Spleen (tissue), 11 donors: Measurements from ENCODE around the gene RGS5. TPM values are rescaled to one million over a fixed set of nuclear protein-coding genes. Genes with fewer than 3 reads are reported as not detected.

Experiments
- DNase-seq: peaks from one replicate; pipeline ENCODE4 v3.0.0-alpha.2; 2020
- H3K27ac ChIP-seq, 8 donors: fragments of 200-600 bp; sonication (generic) in 7 of 8; 1 replicate in 4 of 8; 2 replicates in 4 of 8; pipeline versions ENCODE4 v1.5.0 to v1.8.0; 2016 to 2021; ENCODE audit warnings: inconsistent platforms in 4 of 8, mild to moderate bottlenecking in 4 of 8, moderate library complexity in 1 of 8
- H3K27me3 ChIP-seq, 7 donors: fragments of 200-600 bp; sonication (generic) in 6 of 7; replicated peaks in 1 of 7; 1 replicate in 4 of 7; 2 replicates in 3 of 7; pipeline versions ENCODE4 v1.5.0 to v1.8.0; 2016 to 2021; ENCODE audit warnings: inconsistent platforms in 3 of 7, mild to moderate bottlenecking in 1 of 7
- H3K36me3 ChIP-seq, 6 donors: fragments of 200-600 bp; sonication (generic) in 5 of 6; 1 replicate in 4 of 6; 2 replicates in 2 of 6; pipeline versions ENCODE4 v1.5.0 to v1.8.0; 2016 to 2021; ENCODE audit warnings: inconsistent platforms in 2 of 6
- H3K4me1 ChIP-seq, 6 donors: fragments of 200-600 bp; sonication (generic) in 5 of 6; 1 replicate in 3 of 6; 2 replicates in 3 of 6; pipeline versions ENCODE4 v1.5.0 to v1.8.0; 2016 to 2021; ENCODE audit warnings: inconsistent platforms in 3 of 6
- H3K4me3 ChIP-seq, 8 donors: fragments of 200-600 bp; sonication (generic) in 7 of 8; 1 replicate in 4 of 8; 2 replicates in 4 of 8; pipeline versions ENCODE4 v1.5.0 to v1.8.0; 2016 to 2021; ENCODE audit warnings: inconsistent platforms in 4 of 8, mild to moderate bottlenecking in 4 of 8, moderate library complexity in 2 of 8
- H3K9me3 ChIP-seq, 8 donors: fragments of 200-600 bp; sonication (generic) in 7 of 8; 1 replicate in 4 of 8; 2 replicates in 4 of 8; pipeline versions ENCODE4 v1.5.0 to v1.8.0; 2016 to 2021; ENCODE audit warnings: inconsistent platforms in 4 of 8
- CTCF ChIP-seq, 11 experiments: fragments of 200-600 bp in 7 of 11; fragments of 450-650 bp in 4 of 11; sonication (generic) in 4 of 11; IDR thresholded peaks in 8 of 11; conservative IDR thresholded peaks in 3 of 11; 1 replicate in 7 of 11; 2 replicates in 4 of 11; pipeline versions ENCODE4 v1.4.0 to v1.8.0; 2016 to 2021; ENCODE audit warnings: antibody characterized with exemption in 11 of 11, inconsistent platforms in 4 of 11, mild to moderate bottlenecking in 1 of 11
- POLR2A ChIP-seq, 3 donors: fragments of 450-650 bp; IDR thresholded peaks; one replicate each; pipeline ENCODE4 v1.5.1; 2017; ENCODE audit warnings: antibody characterized with exemption in 3 of 3, mild to moderate bottlenecking in 1 of 3
- POLR2AphosphoS5 ChIP-seq, 3 donors: sonication (generic); formaldehyde crosslinking; IDR thresholded peaks; one replicate each; pipeline ENCODE4 v1.5.1; 2017; ENCODE audit warnings: antibody characterized with exemption in 3 of 3
- WGBS, 5 donors: extraction: QIAGEN DNeasy Blood & Tissue Kit in 3 of 5; methylation state at CpG; one replicate each; pipeline versions ENCODE4 v1.1.5 to v1.1.7; 2013 to 2018; 5-methylcytosine and 5-hydroxymethylcytosine counted together
- intact Hi-C: fragments of 100-400 bp; cut with DNase I; formaldehyde crosslinking; loops from one replicate; pipeline ENCODE4 v1.15.0; 2023; ENCODE audit warnings: low total_unique reads
- polyA plus RNA-seq, 3 donors: library from polyadenylated mRNA; stranded (reverse); fragments of 200-250 nt; gene quantifications; one replicate each; pipeline ENCODE4 v1.2.1, GENCODE V29; 2013
- total RNA-seq, 7 donors: library from RNA; depleted of rRNA in 3 of 7; stranded (reverse); fragments of >200 nt in 3 of 7; fragmentation: NEBNext Ultra II Directional in 4 of 7; extraction: Animal tissue kit (Norgen Biotek cat#: 25700) in 4 of 7; gene quantifications; one replicate each; pipeline versions ENCODE4 v1.1.0 to v1.2.1, GENCODE V29; 2016 to 2021
- donor health status: healthy with polysubstance abuse.
- donor health status: DM: no; HTN: no; CAD: no; lungs with moderate emphysema.
- donor health status: DM: no; HTN: no; CAD: no.
- donor health status: Bipolar disorder and iron deficiency.
- donor health status: healthy.
- donor health status: DM: no; HTN: no; CAD: no.
- donor health status: DM: yes; HTN: yes; CAD: no.

The RGS5 gene
- total and polyA plus RNA-seq, 10 donors: 3.1 to 150 (median 22.7) TPM

- 88 to 98% (median 93%) methylated on average over 3 of the region's 3 CpGs for WGBS, 5 donors
- H3K4me1 ChIP-seq: no peaks in the 10 kb centered on the region
- no peak overlapping the region for H3K4me3 ChIP-seq
- H3K9me3 ChIP-seq: no peaks in the 10 kb centered on the region
- DNase-seq: no peak
- intact Hi-C loops: no loop called here
- no peaks in the 10 kb centered on the region for H3K36me3 ChIP-seq
- no peak overlapping the region for H3K27ac ChIP-seq
- no peaks in the 10 kb centered on the region for H3K27me3 ChIP-seq
- TF ChIP-seq POLR2A (IDR thresholded peaks at IDR 0.05) (no peak), POLR2AphosphoS5 (IDR thresholded peaks at IDR 0.05) (no peak), CTCF (IDR thresholded peaks at IDR 0.05 in 8 of 11, conservative IDR thresholded peaks at IDR 0.05 in 3 of 11) (no peak)
These were observed 55.7 kb downstream of the RGS5 start for GRCh38 chr1:163147019-163147418.

DNA sequence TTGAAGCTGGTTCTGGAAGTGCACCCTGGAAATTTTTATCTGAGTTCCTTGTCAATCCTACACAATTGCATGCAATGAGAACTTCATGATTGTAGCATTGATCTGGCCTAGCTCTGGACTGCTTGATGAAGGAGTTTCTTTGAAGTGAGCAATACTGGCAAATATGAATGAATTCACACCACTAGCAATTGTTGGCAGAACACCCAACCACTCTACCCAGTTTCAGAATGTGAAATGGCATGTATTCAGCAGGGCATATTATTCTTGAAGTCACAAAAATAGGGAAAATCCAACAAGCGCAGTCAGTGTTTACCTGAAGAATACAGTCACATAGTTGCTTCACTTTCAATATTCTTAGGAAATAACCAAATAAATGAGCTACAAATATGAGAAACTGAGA lies 57.3 kb downstream of the RGS5 start:
- 49 to 99% (median 96%) methylated on average over 1 of the region's 1 CpG for WGBS, 5 donors

GRCh38 chr1:163144418-163144817 lies 58.3 kb downstream of the RGS5 start:
- Histone ChIP-seq H3K4me1 (no peaks in the 10 kb centered on the region), H3K36me3 (no peaks in the 10 kb centered on the region), H3K27me3 (no peaks in the 10 kb centered on the region), H3K9me3 (no peaks in the 10 kb centered on the region), H3K27ac (no peak overlapping the region), H3K4me3 (no peak overlapping the region)
- DNase-seq: no peak
- intact Hi-C loops: no loop called here
- WGBS, 5 donors: 60 to 82% (median 74%) methylated on average over 3 of the region's 3 CpGs
- TF ChIP-seq POLR2AphosphoS5 (IDR thresholded peaks at IDR 0.05): no peak
- no peak for TF ChIP-seq CTCF (IDR thresholded peaks at IDR 0.05 in 8 of 11, conservative IDR thresholded peaks at IDR 0.05 in 3 of 11)
- TF ChIP-seq POLR2A (IDR thresholded peaks at IDR 0.05): no peak

More for the DNA sequence above, 57.3 kb downstream of the RGS5 start:
- no peak overlapping the region for H3K4me3 ChIP-seq
- TF ChIP-seq CTCF (IDR thresholded peaks at IDR 0.05 in 8 of 11, conservative IDR thresholded peaks at IDR 0.05 in 3 of 11) (no peak), POLR2A (IDR thresholded peaks at IDR 0.05) (no peak), POLR2AphosphoS5 (IDR thresholded peaks at IDR 0.05) (no peak)
- H3K4me1 ChIP-seq: no peaks in the 10 kb centered on the region
- no peaks in the 10 kb centered on the region for H3K27me3 ChIP-seq
- no peaks in the 10 kb centered on the region for H3K9me3 ChIP-seq
- no peaks in the 10 kb centered on the region for H3K36me3 ChIP-seq
- intact Hi-C loops: no loop called here
- H3K27ac ChIP-seq: no peak overlapping the region
- no peak for DNase-seq

DNA sequence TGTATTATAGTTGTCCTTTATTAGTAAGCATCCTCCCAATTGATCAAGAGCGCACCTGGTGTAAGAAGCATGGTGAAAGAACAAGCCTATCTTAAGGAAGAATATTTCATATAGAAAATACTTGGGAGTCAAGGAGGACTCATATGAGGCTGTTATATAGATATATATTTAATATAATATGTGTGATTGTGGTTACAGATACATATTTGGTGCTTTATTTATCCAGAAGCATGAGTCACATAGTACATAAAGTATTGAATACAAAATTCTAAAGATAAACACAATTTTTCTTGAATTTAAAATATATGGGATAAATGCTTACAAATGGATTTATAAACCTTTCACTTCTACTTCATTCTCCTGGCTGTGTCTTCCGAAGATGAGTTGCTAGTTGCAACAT lies 60.6 kb downstream of the RGS5 start:
- Histone ChIP-seq H3K36me3 (no peaks in the 10 kb centered on the region), H3K27me3 (no peaks in the 10 kb centered on the region), H3K27ac (no peak overlapping the region), H3K9me3 (no peaks in the 10 kb centered on the region), H3K4me1 (no peaks in the 10 kb centered on the region), H3K4me3 (no peak overlapping the region)
- 92 to 96% (median 94%) methylated on average over 2 of the region's 2 CpGs for WGBS, 5 donors
- no peak for DNase-seq
- intact Hi-C loops: no loop called here
- TF ChIP-seq POLR2A (IDR thresholded peaks at IDR 0.05): no peak
- no peak for TF ChIP-seq POLR2AphosphoS5 (IDR thresholded peaks at IDR 0.05)
- TF ChIP-seq CTCF (IDR thresholded peaks at IDR 0.05 in 8 of 11, conservative IDR thresholded peaks at IDR 0.05 in 3 of 11): no peak
